SIG-M5 treated with dmso at 0.1 percent for 504 hours (cell line): ENCODE measurements around the gene FOXRED2.
"Not testable (repeated sequence)": the region's sequence is repeated elsewhere in the genome, so short reads cannot be mapped to it uniquely, and the experiment has no call there.

Experiments used
- DNase-seq: peaks from one replicate; lab custom pipeline; 2025; ENCODE audit not compliant: unreplicated experiment; lab: John Stamatoyannopoulos, UW

FOXRED2 gene

GRCh38 chr22:36452250-36452977 lies 54.4 kb downstream of the FOXRED2 start:
- no peak for DNase-seq

GRCh38 chr22:36450923-36451322 lies 55.9 kb downstream of the FOXRED2 start:
- not testable (repeated sequence) for DNase-seq

GRCh38 chr22:36449596-36450175 lies 57.2 kb downstream of the FOXRED2 start:
- no peak for DNase-seq

- peak; percentile 50 for DNase-seq
These were observed 59.2 kb downstream of the FOXRED2 start for GRCh38 chr22:36447632-36448031.

GRCh38 chr22:36445158-36445668 lies 61.6 kb downstream of the FOXRED2 start:
- DNase-seq = no peak

- no peak for DNase-seq
These were observed 63.6 kb downstream of the FOXRED2 start for GRCh38 chr22:36443198-36443770.

- no peak for DNase-seq
These were observed 64.2 kb downstream of the FOXRED2 start for GRCh38 chr22:36442506-36443197.

GRCh38 chr22:36440429-36441002 lies 66.3 kb downstream of the FOXRED2 start:
- DNase-seq = no peak

- DNase-seq = no peak
These were observed 67.2 kb downstream of the FOXRED2 start for GRCh38 chr22:36439481-36440271.
